ENCODE measurements around the gene ALOXE3.
"Not testable (repeated sequence)": the region's sequence is repeated elsewhere in the genome, so short reads cannot be mapped to it uniquely, and the experiment has no call there.

Gene ALOXE3

GRCh38 chr17:8121407-8121680 lies 3.0 kb upstream of the ALOXE3 start:
- DNase-seq, result no peak

GRCh38 chr17:8120520-8121406 lies 2.4 kb upstream of the ALOXE3 start:
- DNase-seq, result peak; percentile 87

GRCh38 chr17:8119581-8120519 lies 1.5 kb upstream of the ALOXE3 start:
- DNase-seq, result peak; percentile 93

GRCh38 chr17:8118769-8119580 lies 661 bp upstream of the ALOXE3 start:
- peak; percentile 85 for DNase-seq

GRCh38 chr17:8117367-8117979 lies 841 bp downstream of the ALOXE3 start:
- DNase-seq, result peak; percentile 34

GRCh38 chr17:8116776-8117175 lies 1.5 kb downstream of the ALOXE3 start:
- DNase-seq, result no peak

GRCh38 chr17:8110907-8111306 lies 7.4 kb downstream of the ALOXE3 start:
- no peak for DNase-seq

- DNase-seq, result no peak
Measured at GRCh38 chr17:8110456-8110804, 7.9 kb downstream of the ALOXE3 start.

- peak; percentile 61 for DNase-seq
Measured at GRCh38 chr17:8109661-8110455, 8.5 kb downstream of the ALOXE3 start.

GRCh38 chr17:8108972-8109660 lies 9.2 kb downstream of the ALOXE3 start:
- no peak for DNase-seq

GRCh38 chr17:8106980-8107379 lies 11.3 kb downstream of the ALOXE3 start:
- DNase-seq, result not testable (repeated sequence)

- DNase-seq, result no peak
Measured at GRCh38 chr17:8105957-8106398, 12.3 kb downstream of the ALOXE3 start.

- no peak for DNase-seq
Measured at GRCh38 chr17:8104911-8105310, 13.4 kb downstream of the ALOXE3 start.

GRCh38 chr17:8103549-8103948 lies 14.8 kb downstream of the ALOXE3 start:
- DNase-seq, result no peak

- DNase-seq, result no peak
Measured at GRCh38 chr17:8101721-8102120, 16.6 kb downstream of the ALOXE3 start.

GRCh38 chr17:8100763-8101162 lies 17.6 kb downstream of the ALOXE3 start:
- no peak for DNase-seq

- DNase-seq, result no peak
Measured at GRCh38 chr17:8100111-8100510, 18.2 kb downstream of the ALOXE3 start.

GRCh38 chr17:8096541-8096940 lies 21.8 kb downstream of the ALOXE3 start:
- DNase-seq, result no peak

- DNase-seq, result no peak
Measured at GRCh38 chr17:8095361-8095760, 23.0 kb downstream of the ALOXE3 start.

- DNase-seq, result no peak
Measured at GRCh38 chr17:8091033-8091687, 27.2 kb downstream of the ALOXE3 start.

GRCh38 chr17:8089728-8090127 lies 28.6 kb downstream of the ALOXE3 start:
- DNase-seq, result no peak

Measured in NCI-H146 (cell line).